ENCODE measurements around the gene FGD1.

Gene FGD1

GRCh38 chrX:54529552-54530356, 33.7 kb upstream of the FGD1 start, which contains the start of gene GNL3L:
TSS of gene GNL3L (plus strand) at chrX:54530219. CDS start at chrX:54532567, 2,348 bp downstream.
- TF ChIP-seq ELF4 (IDR thresholded peaks at IDR 0.05): peak; percentile 42
- TF ChIP-seq NFRKB (IDR thresholded peaks at IDR 0.05): peak; percentile 86
- TF ChIP-seq BHLHE40 (IDR thresholded peaks at IDR 0.05; ENCODE audit: borderline replicate concordance): no peak
- no peak for TF ChIP-seq ZNF384 (IDR thresholded peaks at IDR 0.05)
- peak; percentile 96 for TF ChIP-seq L3MBTL2 (conservative IDR thresholded peaks at IDR 0.05)
- TF ChIP-seq SUZ12 (IDR thresholded peaks at IDR 0.05): no peak
- no peak for TF ChIP-seq FOXA1 (IDR thresholded peaks at IDR 0.05)
- peak; percentile 95 for TF ChIP-seq PKNOX1 (IDR thresholded peaks at IDR 0.05)
- no peak for TF ChIP-seq CTBP1 (IDR thresholded peaks at IDR 0.05; ENCODE audit: borderline replicate concordance)
- TF ChIP-seq LEF1 (IDR thresholded peaks at IDR 0.05; ENCODE audit: borderline replicate concordance): no peak
- POLR2A ChIA-PET: interaction anchor here (0.6 to 2.1 kb wide), 11 partner anchors 10 to 487 kb away, joined by 3 to 13 read pairs (median 4); partner anchors contain the start of genes APEX2, MAGED2 and TSR2
- CTCF ChIA-PET: interaction anchor here (0.5 kb wide), 1 partner anchor 177 kb away, joined by 3 read pairs; no protein-coding TSS in a partner anchor
- DNase-seq (ENCODE audit: extremely low spot score): peak; percentile 91

GRCh38 chrX:54529151-54529550, 33.1 kb upstream of the FGD1 start:
- CTCF ChIA-PET: interaction anchor here (0.5 kb wide), 1 partner anchor 176 kb away, joined by 3 read pairs; no protein-coding TSS in a partner anchor
- POLR2A ChIA-PET: interaction anchor here (1.3 to 1.7 kb wide), 5 partner anchors 12 to 110 kb away, joined by 3 to 13 read pairs (median 5); partner anchors contain the start of gene TSR2
- no peak for DNase-seq (ENCODE audit: extremely low spot score)
- TF ChIP-seq FOXM1 (IDR thresholded peaks at IDR 0.05; ENCODE audit: borderline replicate concordance) (no peak), LEF1 (IDR thresholded peaks at IDR 0.05; ENCODE audit: borderline replicate concordance) (no peak), NFRKB (IDR thresholded peaks at IDR 0.05) (no peak), L3MBTL2 (conservative IDR thresholded peaks at IDR 0.05) (no peak), SP1 (IDR thresholded peaks at IDR 0.05) (no peak), FOXA1 (IDR thresholded peaks at IDR 0.05) (no peak), TARDBP (IDR thresholded peaks at IDR 0.05) (no peak), ELF4 (IDR thresholded peaks at IDR 0.05) (no peak), BHLHE40 (IDR thresholded peaks at IDR 0.05; ENCODE audit: borderline replicate concordance) (no peak), ARNT (IDR thresholded peaks at IDR 0.05) (no peak)

GRCh38 chrX:54509400-54509799, 13.4 kb upstream of the FGD1 start:
- CTCF ChIA-PET: no interaction called here
- POLR2A ChIA-PET: no interaction called here
- TF ChIP-seq FOXM1 (IDR thresholded peaks at IDR 0.05; ENCODE audit: borderline replicate concordance) (no peak), CTBP1 (IDR thresholded peaks at IDR 0.05; ENCODE audit: borderline replicate concordance) (no peak), ZNF384 (IDR thresholded peaks at IDR 0.05) (no peak), NFRKB (IDR thresholded peaks at IDR 0.05) (no peak), TARDBP (IDR thresholded peaks at IDR 0.05) (no peak), ELF4 (IDR thresholded peaks at IDR 0.05) (no peak), BHLHE40 (IDR thresholded peaks at IDR 0.05; ENCODE audit: borderline replicate concordance) (no peak), FOXK2 (IDR thresholded peaks at IDR 0.05) (no peak), LEF1 (IDR thresholded peaks at IDR 0.05; ENCODE audit: borderline replicate concordance) (no peak), L3MBTL2 (conservative IDR thresholded peaks at IDR 0.05) (no peak), SP1 (IDR thresholded peaks at IDR 0.05) (no peak), FOXA1 (IDR thresholded peaks at IDR 0.05) (no peak), PKNOX1 (IDR thresholded peaks at IDR 0.05) (no peak), SUZ12 (IDR thresholded peaks at IDR 0.05) (no peak)
- DNase-seq (ENCODE audit: extremely low spot score): no peak

GRCh38 chrX:54496936-54497335, 902 bp upstream of the FGD1 start:
- POLR2A ChIA-PET: no interaction called here

GRCh38 chrX:54496517-54496852, 451 bp upstream of the FGD1 start:
- TF ChIP-seq TARDBP (IDR thresholded peaks at IDR 0.05) (no peak), FOXM1 (IDR thresholded peaks at IDR 0.05; ENCODE audit: borderline replicate concordance) (no peak), HDGF (IDR thresholded peaks at IDR 0.05; ENCODE audit: borderline replicate concordance) (no peak), LEF1 (IDR thresholded peaks at IDR 0.05; ENCODE audit: borderline replicate concordance) (no peak), PKNOX1 (IDR thresholded peaks at IDR 0.05) (no peak), ARNT (IDR thresholded peaks at IDR 0.05) (no peak), SUZ12 (IDR thresholded peaks at IDR 0.05) (no peak), FOXK2 (IDR thresholded peaks at IDR 0.05) (no peak), L3MBTL2 (conservative IDR thresholded peaks at IDR 0.05) (no peak), BHLHE40 (IDR thresholded peaks at IDR 0.05; ENCODE audit: borderline replicate concordance) (no peak), SP1 (IDR thresholded peaks at IDR 0.05) (no peak), CTBP1 (IDR thresholded peaks at IDR 0.05; ENCODE audit: borderline replicate concordance) (no peak), ZNF384 (IDR thresholded peaks at IDR 0.05) (no peak), NFRKB (IDR thresholded peaks at IDR 0.05) (no peak), FOXA1 (IDR thresholded peaks at IDR 0.05) (no peak)
- DNase-seq (ENCODE audit: extremely low spot score): no peak
- ChIA-PET POLR2A (no interaction called here), CTCF (no interaction called here)

More at GRCh38 chrX:54496936-54497335, 902 bp upstream of the FGD1 start:
- CTCF ChIA-PET: no interaction called here
- no peak for DNase-seq (ENCODE audit: extremely low spot score)
- TF ChIP-seq L3MBTL2 (conservative IDR thresholded peaks at IDR 0.05) (no peak), FOXA1 (IDR thresholded peaks at IDR 0.05) (no peak), BHLHE40 (IDR thresholded peaks at IDR 0.05; ENCODE audit: borderline replicate concordance) (no peak), FOXK2 (IDR thresholded peaks at IDR 0.05) (no peak)

Measured in HEK293T (cell line).